Measurements from ENCODE around the gene NDUFS8. TPM values are rescaled to one million over a fixed set of nuclear protein-coding genes. Genes with fewer than 3 reads are reported as not detected.

The NDUFS8 gene
- total and polyA plus RNA-seq, 9 donors = 67.1 to 108 (median 80.1) TPM

DNA sequence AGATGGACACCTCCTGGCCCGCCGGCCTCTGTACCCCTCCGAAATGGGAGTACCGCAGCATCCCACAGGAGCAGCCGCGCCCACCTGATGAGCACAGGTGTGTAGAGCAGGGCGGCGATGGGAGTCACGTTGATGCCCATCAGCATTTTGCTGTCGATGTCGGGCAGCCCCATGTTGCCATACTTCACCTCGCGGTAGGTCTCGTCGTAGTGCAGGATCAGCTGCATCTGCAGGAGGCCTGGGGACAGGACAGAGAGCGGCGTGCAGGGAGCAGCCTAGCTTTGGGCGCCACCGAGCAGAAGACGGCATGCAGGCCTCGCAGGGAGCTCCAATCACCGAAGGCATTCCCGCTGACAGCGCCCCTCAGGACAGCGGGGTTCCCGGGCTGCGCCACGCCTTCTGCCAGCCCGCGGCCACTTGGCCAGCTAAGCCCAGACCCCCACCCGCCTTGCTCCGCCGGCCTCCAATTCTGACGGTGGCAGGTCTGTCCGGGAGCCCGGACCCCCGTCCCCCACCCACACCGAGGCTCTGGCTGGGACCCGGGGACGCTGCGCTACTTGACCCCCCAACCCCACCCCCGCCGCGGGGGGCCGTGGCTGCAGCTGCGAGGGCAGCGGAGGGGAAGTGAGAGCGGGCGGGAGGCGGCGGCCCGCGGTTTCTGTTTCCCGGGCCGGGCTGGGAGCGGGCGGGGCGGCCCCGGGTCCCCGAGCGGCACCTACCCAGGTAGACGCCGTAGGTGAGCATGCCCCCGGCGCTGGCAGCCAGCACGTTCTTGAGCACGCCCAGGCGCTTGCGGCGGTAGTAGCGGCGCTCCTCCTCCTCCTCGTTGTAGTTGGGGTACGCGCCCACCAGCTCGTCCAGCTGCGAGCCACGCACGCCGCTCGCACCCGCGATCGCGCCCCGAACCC, 27.3 kb upstream of the NDUFS8 start:
- Histone ChIP-seq H3K36me3 (ENCODE audit: control insufficient read depth, insufficient read depth, low read length) (no peaks in the 10 kb centered on the region), H3K9me3 (replicated peaks; ENCODE audit: control insufficient read depth, low read depth, low read length) (no peaks in the 10 kb centered on the region), H3K27ac (ENCODE audit: low read length) (no peak overlapping the region), H3K27me3 (ENCODE audit: control insufficient read depth, insufficient read depth, low read length) (peaks cover 4% of the 10 kb centered on the region), H3K4me3 (ENCODE audit: low read length) (peak overlapping the region; percentile 46), H3K4me1 (ENCODE audit: control insufficient read depth, insufficient read depth, low read length) (peaks cover 17% of the 10 kb centered on the region)
- WGBS (ENCODE audit: insufficient coverage) = 11% methylated on average over 65 of the region's 86 CpGs
- peak; percentile 38 for DNase-seq

DNA sequence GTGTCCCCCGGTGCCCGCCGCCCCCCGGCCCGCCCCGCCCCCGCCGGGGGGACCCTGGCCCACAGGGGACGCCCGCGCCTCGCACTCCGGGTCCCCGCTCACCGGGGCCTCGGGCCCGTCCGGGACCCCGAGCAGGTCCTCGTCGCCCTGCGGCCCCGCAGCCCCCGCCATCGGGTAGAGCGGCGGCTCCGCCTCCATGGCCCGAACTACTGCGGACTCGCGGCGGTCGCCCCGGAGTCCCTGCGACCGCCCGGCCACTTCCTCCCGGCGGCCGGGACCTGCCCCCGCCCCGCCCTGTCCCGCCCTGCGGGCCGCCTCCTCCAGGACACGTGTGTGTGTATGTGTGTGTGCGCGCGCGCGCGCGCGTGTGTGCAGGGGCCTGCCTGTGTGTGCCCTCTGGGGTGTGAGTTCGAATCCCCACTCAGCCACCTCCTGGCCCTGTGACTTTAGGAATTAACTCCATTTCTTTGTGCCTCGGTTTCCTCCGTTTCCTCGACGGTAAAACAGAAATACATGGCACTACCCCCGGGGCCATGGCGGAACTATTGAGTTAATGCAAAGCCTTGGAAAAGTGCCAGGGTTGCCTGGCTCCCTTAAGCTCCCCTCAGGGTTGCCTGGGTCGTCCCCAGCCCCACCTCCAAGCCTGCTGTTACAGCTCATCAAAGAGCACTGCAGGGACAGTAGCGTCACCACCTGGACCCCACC, 26.5 kb upstream of the NDUFS8 start, which contains the start of gene UNC93B1:
TSS of gene UNC93B1 (minus strand) at position 252 of the 705 bp plus-strand sequence. CDS start at position 198, 54 bp downstream.
- peaks cover 4% of the 10 kb centered on the region for H3K27me3 ChIP-seq (ENCODE audit: control insufficient read depth, insufficient read depth, low read length)
- H3K36me3 ChIP-seq (ENCODE audit: control insufficient read depth, insufficient read depth, low read length) = no peaks in the 10 kb centered on the region
- H3K27ac ChIP-seq (ENCODE audit: low read length) = no peak within 1 kb of the TSS
- peak; percentile 88 for DNase-seq
- H3K4me3 ChIP-seq (ENCODE audit: low read length) = peak within 1 kb of the TSS; percentile 46
- peaks cover 25% of the 10 kb centered on the region for H3K4me1 ChIP-seq (ENCODE audit: control insufficient read depth, insufficient read depth, low read length)
- WGBS (ENCODE audit: insufficient coverage) = 3% methylated on average over 58 of the region's 64 CpGs
- H3K9me3 ChIP-seq (replicated peaks; ENCODE audit: control insufficient read depth, low read depth, low read length) = no peaks in the 10 kb centered on the region

DNA sequence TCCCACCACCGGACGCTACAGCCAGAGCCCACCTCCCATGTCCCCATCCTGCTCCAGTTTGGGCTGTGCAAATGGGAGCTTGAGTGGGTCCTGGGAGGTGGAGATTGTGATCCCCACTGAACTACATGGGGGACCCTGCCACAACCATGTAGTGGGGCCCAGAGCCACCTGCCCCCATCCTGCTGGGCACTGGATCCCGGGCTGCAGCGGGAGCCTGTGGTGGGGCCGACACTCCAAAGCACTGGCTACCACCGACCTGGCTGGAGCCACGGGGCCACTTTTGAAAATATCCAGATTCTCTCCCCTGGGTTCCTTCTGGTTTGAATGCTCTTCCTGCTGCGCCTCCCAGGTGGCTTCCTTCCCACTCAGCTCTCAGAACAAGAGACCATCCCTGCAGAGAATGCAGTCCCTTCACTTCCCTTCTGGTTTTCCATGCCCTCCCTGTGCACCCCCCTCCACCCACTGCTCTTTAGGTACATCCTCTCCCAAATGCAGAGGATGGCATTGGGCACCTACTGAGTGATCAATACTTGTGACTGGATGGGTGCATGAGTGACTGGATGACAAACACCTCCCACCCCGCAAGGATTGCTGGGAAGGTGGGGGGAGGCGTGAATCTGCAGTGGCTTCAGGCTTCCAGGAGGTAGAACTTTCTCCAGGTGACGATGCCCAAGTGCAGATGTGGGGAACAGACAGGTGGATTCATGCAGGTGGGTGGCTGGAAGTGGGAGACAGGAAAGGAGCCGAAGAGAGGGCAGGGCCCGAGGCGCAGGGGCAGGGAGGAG, 25.7 kb upstream of the NDUFS8 start:
- peaks cover 32% of the 10 kb centered on the region for H3K4me1 ChIP-seq (ENCODE audit: control insufficient read depth, insufficient read depth, low read length)
- H3K36me3 ChIP-seq (ENCODE audit: control insufficient read depth, insufficient read depth, low read length) = no peaks in the 10 kb centered on the region
- no peaks in the 10 kb centered on the region for H3K9me3 ChIP-seq (replicated peaks; ENCODE audit: control insufficient read depth, low read depth, low read length)
- H3K27me3 ChIP-seq (ENCODE audit: control insufficient read depth, insufficient read depth, low read length) = peaks cover 4% of the 10 kb centered on the region
- peak overlapping the region; percentile 46 for H3K4me3 ChIP-seq (ENCODE audit: low read length)
- WGBS (ENCODE audit: insufficient coverage) = 73% methylated on average over 9 of the region's 14 CpGs
- no peak overlapping the region for H3K27ac ChIP-seq (ENCODE audit: low read length)
- DNase-seq = no peak

DNA sequence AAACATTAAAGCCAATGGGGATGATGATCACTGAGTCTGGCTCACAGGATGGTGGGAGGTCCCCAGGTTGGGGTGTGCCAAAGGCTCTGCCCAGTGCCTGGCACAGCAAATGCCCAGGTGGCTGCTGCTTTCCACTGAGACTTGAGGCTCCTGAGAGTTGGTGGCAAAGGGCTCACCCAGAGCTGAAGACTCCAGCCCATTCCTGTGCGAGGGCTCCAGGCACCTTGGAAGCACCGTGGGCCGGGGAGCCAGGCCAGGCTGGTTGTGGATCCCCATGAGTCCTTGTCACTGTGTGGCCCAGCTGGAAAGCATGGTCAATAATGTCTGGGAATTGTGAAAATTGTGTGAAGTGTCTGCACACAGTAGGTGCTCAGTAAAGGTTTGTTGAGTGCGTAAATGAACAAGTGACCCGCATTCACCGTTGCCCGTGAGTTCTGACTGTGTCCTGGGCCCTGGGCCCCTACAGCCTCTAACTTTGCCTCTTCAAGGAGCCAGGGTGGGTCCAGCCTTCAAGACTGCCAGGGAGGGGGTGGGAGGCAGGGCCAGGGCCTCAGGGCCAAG, 23.8 kb upstream of the NDUFS8 start:
- Histone ChIP-seq H3K4me3 (ENCODE audit: low read length) (no peak overlapping the region), H3K36me3 (ENCODE audit: control insufficient read depth, insufficient read depth, low read length) (no peaks in the 10 kb centered on the region), H3K27ac (ENCODE audit: low read length) (no peak overlapping the region), H3K27me3 (ENCODE audit: control insufficient read depth, insufficient read depth, low read length) (peaks cover 4% of the 10 kb centered on the region), H3K4me1 (ENCODE audit: control insufficient read depth, insufficient read depth, low read length) (peaks cover 52% of the 10 kb centered on the region), H3K9me3 (replicated peaks; ENCODE audit: control insufficient read depth, low read depth, low read length) (no peaks in the 10 kb centered on the region)
- 83% methylated on average over 4 of the region's 7 CpGs for WGBS (ENCODE audit: insufficient coverage)
- no peak for DNase-seq

DNA sequence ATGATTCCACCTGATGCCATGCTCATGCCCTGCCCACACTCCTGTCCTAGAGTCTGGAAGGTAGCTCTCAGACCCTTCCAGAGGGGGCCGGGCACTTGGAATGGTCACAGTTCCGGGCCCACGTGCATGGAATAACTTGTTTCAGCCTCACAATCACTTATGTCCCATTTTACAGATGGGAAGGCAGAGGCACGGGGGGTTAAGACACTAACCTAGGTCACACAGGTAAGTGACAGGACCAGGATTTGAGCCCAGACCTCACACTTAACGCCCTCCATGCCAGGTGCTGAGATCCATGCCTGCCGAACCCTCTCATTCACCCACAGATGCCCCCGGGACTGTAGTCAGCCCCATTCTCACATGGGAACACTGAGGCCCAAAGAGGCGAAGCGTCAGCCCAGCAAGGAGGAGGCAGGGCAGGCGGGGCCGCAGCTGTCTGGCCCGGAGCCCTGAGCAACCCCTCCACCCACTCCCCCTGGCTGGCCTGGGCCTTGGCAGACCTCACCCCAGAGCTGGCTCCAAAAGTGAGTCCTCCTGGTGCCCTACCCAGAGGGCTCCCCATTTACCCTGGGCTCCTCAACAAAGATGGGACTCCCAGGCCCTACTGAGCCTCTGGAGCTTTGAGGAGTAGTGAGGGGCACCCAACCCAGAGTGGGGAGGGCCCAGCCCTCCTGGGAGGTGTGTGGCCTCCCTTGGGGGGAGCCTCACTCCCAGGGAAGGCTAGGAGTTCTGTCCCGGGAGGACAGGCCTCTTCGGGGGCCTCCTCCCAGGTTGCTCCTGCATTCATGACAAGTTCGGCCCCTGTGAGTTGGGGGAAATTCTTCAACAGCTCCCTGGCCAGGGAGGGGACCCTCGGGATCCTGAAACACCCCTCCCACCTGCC, 22.7 kb upstream of the NDUFS8 start:
- Histone ChIP-seq H3K27me3 (ENCODE audit: control insufficient read depth, insufficient read depth, low read length) (peaks cover 4% of the 10 kb centered on the region), H3K4me1 (ENCODE audit: control insufficient read depth, insufficient read depth, low read length) (peaks cover 53% of the 10 kb centered on the region)

DNA sequence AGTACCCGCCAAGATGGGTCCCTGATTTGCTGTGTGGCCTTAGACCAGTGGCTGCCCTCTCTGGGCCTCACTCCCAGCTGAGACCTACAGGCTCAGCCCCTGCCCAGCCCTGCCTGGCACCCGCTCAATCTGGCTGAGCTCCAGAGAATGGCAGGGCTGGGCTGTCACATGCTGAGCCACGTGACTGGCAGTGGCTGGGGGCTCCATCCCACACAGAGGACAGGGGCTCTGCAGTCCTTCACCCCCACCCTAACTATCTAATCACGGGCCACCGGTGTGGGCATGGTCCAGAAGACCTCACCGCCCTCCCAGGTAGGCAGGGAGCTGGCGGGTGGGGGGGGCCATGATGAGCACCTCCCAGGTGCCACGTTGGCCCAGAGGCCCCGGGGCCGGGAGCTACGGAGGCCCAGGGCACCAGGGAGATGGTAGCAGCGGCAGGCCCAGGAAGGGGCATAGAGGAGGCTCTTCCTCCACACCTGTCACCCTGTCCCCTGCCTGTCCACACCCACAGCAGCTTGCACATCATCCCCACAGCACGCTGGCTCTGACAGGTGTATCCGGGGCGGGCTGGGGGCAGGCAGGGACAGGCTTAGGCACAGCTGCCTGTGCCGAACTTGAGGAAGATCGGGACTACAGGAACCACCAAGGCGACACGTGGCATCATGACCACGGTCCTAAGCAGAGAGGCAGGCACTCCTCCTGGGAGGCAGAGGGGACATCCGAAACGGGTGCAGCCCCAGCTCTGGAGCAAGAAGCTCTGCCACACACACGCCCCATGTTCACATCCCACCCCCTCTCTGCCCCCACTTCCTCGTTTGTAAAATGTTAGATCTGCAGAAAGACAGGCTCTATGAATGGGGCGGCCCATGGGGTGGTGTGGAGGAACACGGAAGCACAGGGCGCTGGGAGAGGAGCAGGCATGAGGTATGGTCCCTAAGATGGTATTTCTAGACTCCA, 21.8 kb upstream of the NDUFS8 start:
- Histone ChIP-seq H3K4me1 (ENCODE audit: control insufficient read depth, insufficient read depth, low read length) (peaks cover 60% of the 10 kb centered on the region), H3K27ac (ENCODE audit: low read length) (peak overlapping the region; percentile 59)
- WGBS (ENCODE audit: insufficient coverage) = 78% methylated on average over 17 of the region's 27 CpGs

More for the DNA sequence above, 22.7 kb upstream of the NDUFS8 start:
- WGBS (ENCODE audit: insufficient coverage) = 84% methylated on average over 12 of the region's 16 CpGs
- Histone ChIP-seq H3K9me3 (replicated peaks; ENCODE audit: control insufficient read depth, low read depth, low read length) (no peaks in the 10 kb centered on the region), H3K4me3 (ENCODE audit: low read length) (no peak overlapping the region), H3K27ac (ENCODE audit: low read length) (no peak overlapping the region), H3K36me3 (ENCODE audit: control insufficient read depth, insufficient read depth, low read length) (no peaks in the 10 kb centered on the region)
- no peak for DNase-seq

DNA sequence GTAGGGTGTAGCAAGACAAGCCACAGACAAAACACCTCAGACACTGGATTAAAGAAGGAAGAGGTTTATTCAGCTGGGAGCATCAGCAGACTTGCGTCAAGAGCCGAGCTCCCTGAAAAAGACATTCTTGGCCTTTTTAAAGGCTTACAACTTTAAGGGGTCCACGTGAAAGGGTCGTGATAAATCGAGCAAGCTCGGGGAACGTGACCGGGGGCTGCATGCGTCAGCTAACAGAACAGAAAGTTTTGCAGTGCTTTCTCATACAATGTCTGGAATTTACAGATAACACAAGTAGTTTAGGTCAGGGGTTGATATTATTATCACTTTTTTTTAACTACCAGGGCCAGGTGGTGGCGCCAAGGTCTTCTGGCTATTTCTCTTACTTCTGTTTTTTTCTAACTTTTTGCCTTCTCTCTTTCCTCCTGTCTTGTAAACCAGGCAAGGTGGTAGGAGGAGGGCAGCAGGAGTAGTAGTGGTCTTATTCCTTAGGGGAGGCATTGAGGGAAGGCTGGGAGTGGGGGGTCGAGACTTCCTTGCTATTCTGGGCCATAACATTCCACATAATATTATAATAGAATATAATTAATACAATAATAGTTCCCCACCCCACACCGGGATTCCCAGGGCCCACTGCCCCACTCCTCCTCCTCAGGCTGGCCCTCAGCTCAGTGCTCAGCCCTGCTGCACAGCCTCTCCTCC, 20.9 kb upstream of the NDUFS8 start:
- 57% methylated on average over 9 of the region's 12 CpGs for WGBS (ENCODE audit: insufficient coverage)

More for the DNA sequence above, 21.8 kb upstream of the NDUFS8 start:
- DNase-seq = peak; percentile 58
- Histone ChIP-seq H3K9me3 (replicated peaks; ENCODE audit: control insufficient read depth, low read depth, low read length) (no peaks in the 10 kb centered on the region), H3K27me3 (ENCODE audit: control insufficient read depth, insufficient read depth, low read length) (peaks cover 4% of the 10 kb centered on the region), H3K4me3 (ENCODE audit: low read length) (no peak overlapping the region), H3K36me3 (ENCODE audit: control insufficient read depth, insufficient read depth, low read length) (no peaks in the 10 kb centered on the region)

More for the DNA sequence above, 20.9 kb upstream of the NDUFS8 start:
- Histone ChIP-seq H3K4me1 (ENCODE audit: control insufficient read depth, insufficient read depth, low read length) (peaks cover 64% of the 10 kb centered on the region), H3K4me3 (ENCODE audit: low read length) (no peak overlapping the region), H3K9me3 (replicated peaks; ENCODE audit: control insufficient read depth, low read depth, low read length) (no peaks in the 10 kb centered on the region), H3K27ac (ENCODE audit: low read length) (peak overlapping the region; percentile 88), H3K27me3 (ENCODE audit: control insufficient read depth, insufficient read depth, low read length) (peaks cover under 1% of the 10 kb centered on the region), H3K36me3 (ENCODE audit: control insufficient read depth, insufficient read depth, low read length) (no peaks in the 10 kb centered on the region)
- no peak for DNase-seq
